Karpas-422 (cell line): Measurements from ENCODE around the gene SLC20A1. TPM values are rescaled to one million over a fixed set of nuclear protein-coding genes. Genes with fewer than 3 reads are reported as not detected.

Experiments
- DNase-seq: peaks from one replicate; pipeline ENCODE4 v3.0.0-alpha.2; 2015
- H2AFZ ChIP-seq: fragments of 200-600 bp; sonication (generic); 2 replicates; pipeline ENCODE4 v1.6.1; 2014; ENCODE audit warnings: antibody characterized with exemption, low read length, mixed read lengths
- H3K27ac ChIP-seq: fragments of 200-600 bp; sonication (generic); 2 replicates; pipeline ENCODE4 v1.5.1; 2014; ENCODE audit warnings: mild to moderate bottlenecking, low read length, moderate library complexity
- H3K27me3 ChIP-seq: fragments of 200-600 bp; sonication (generic); 2 replicates; pipeline ENCODE4 v1.6.1; 2014; ENCODE audit warnings: low read length, mixed read lengths
- H3K36me3 ChIP-seq: fragments of 200-600 bp; sonication (generic); 2 replicates; pipeline ENCODE4 v1.6.1; 2014; ENCODE audit warnings: low read length, mixed read lengths; ENCODE audit not compliant: insufficient read depth
- H3K4me1 ChIP-seq: fragments of 200-600 bp; sonication (generic); 2 replicates; pipeline ENCODE4 v1.6.1; 2014; ENCODE audit warnings: mild to moderate bottlenecking, low read length, mixed read lengths
- H3K4me2 ChIP-seq: fragments of 200-600 bp; sonication (generic); 2 replicates; pipeline ENCODE4 v1.6.1; 2014; ENCODE audit warnings: low read length, low read depth, mild to moderate bottlenecking; ENCODE audit not compliant: poor library complexity, severe bottlenecking
- H3K4me3 ChIP-seq: fragments of 200-600 bp; sonication (generic); 2 replicates; pipeline ENCODE4 v1.5.1; 2014; ENCODE audit warnings: mild to moderate bottlenecking, antibody characterized with exemption, low read length, mixed read lengths
- H3K79me2 ChIP-seq: fragments of 200-600 bp; sonication (generic); 2 replicates; pipeline ENCODE4 v1.6.1; 2014; ENCODE audit warnings: mild to moderate bottlenecking, low read length, mixed read lengths
- H3K9ac ChIP-seq: fragments of 200-600 bp; sonication (generic); 2 replicates; pipeline ENCODE4 v1.6.0; 2014; ENCODE audit warnings: low read length
- H3K9me2 ChIP-seq: fragments of 200-600 bp; sonication (generic), shearing (Covaris generic); replicated peaks from 2 replicates; pipeline ENCODE4 v1.6.0; 2014; ENCODE audit warnings: mild to moderate bottlenecking, low read length, moderate library complexity; ENCODE audit not compliant: insufficient read depth
- H3K9me3 ChIP-seq: fragments of 300-700, 200-600 bp; sonication (generic); 2 replicates; pipeline ENCODE4 v1.6.1; 2014; ENCODE audit warnings: low read length, mixed read lengths
- H4K20me1 ChIP-seq: fragments of 200-600 bp; sonication (generic); 2 replicates; pipeline ENCODE4 v1.6.1; 2014; ENCODE audit warnings: mild to moderate bottlenecking, antibody characterized with exemption, low read length, low read depth; ENCODE audit not compliant: insufficient read depth
- total RNA-seq: library from RNA; depleted of rRNA; stranded (reverse); fragments of >200 nt; shearing (Covaris generic); gene quantifications from 2 replicates; pipeline ENCODE4 v1.2.3, GENCODE V29; 2014; ENCODE audit warnings: low replicate concordance

Gene SLC20A1
- total RNA-seq, 1 experiment from 2014 or later: 48.4 TPM

DNA sequence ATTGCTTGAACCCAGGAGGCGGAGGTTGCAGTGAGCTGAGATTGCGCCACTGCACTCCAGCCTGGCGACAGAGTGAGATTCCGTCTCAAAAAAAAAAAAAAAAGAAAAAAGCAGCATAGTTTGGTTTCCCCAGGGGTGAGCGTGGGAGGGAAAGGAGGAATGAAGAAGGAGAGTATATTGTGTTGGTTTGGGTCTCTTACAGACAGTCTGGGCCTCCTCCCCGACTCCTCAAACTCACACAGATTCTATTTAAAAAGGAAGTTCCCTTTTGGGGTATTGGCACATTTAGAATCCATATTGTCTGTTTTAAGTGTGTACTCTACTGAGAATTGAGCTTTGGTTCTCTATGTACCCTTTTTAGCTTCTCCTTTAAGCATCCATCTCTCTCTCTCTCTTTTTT is 27.4 kb upstream of the SLC20A1 start:
- no peaks in the 10 kb centered on the region for H3K27me3 ChIP-seq
- no peak for DNase-seq
- no peak overlapping the region for H3K4me3 ChIP-seq
- H3K9me2 ChIP-seq: no peaks in the 10 kb centered on the region
- no peaks in the 10 kb centered on the region for H3K79me2 ChIP-seq
- H3K27ac ChIP-seq: no peak overlapping the region
- no peak overlapping the region for H3K9ac ChIP-seq
- no peaks in the 10 kb centered on the region for H3K36me3 ChIP-seq
- H2AFZ ChIP-seq: no peak overlapping the region
- H4K20me1 ChIP-seq: no peaks in the 10 kb centered on the region
- H3K4me2 ChIP-seq: no peak overlapping the region
- H3K9me3 ChIP-seq: no peaks in the 10 kb centered on the region
- H3K4me1 ChIP-seq: no peaks in the 10 kb centered on the region

DNA sequence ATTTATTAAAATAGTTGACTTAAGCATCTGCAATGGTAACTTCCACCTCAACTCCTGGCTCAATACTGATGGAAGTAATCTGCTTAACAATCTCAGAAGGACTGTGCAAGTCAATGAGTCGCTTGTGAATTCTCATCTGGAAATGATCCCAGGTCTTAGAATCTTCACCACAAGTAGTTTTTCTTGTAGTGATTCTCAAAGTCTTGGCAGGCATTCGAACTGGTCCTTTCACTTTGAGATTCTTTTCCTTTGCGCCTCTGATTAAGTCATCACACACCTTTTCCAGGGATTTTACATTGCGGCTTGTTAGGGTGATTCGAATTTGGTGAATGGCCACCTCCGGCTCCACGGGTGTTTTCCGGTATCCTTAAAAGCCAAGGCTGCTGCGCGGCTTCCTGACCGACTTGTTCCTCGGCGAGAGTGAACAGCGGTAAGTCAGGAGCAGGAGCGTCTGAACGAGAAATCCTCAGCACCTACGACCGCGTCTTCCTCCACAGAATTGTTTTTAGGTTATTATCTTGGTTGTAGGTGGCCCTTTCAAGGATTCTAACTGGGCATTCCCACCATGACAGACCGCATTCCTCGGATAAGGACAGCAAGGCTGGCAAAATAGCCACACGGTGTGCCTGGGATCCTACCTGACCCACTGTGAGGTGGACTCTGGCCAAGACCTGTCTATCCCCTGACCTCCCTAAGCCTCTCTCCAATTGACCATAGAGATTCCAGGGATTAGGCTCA is 23.8 kb upstream of the SLC20A1 start:
- no peak for DNase-seq
- no peak overlapping the region for H3K27ac ChIP-seq
- H4K20me1 ChIP-seq: no peaks in the 10 kb centered on the region
- H2AFZ ChIP-seq: no peak overlapping the region
- no peaks in the 10 kb centered on the region for H3K9me3 ChIP-seq
- H3K4me3 ChIP-seq: no peak overlapping the region
- no peak overlapping the region for H3K9ac ChIP-seq
- H3K27me3 ChIP-seq: no peaks in the 10 kb centered on the region
- H3K4me1 ChIP-seq: peaks cover 4% of the 10 kb centered on the region; the same call in 1 of the 2 replicates
- no peaks in the 10 kb centered on the region for H3K36me3 ChIP-seq
- H3K4me2 ChIP-seq: no peak overlapping the region
- H3K79me2 ChIP-seq: no peaks in the 10 kb centered on the region
- H3K9me2 ChIP-seq: no peaks in the 10 kb centered on the region

DNA sequence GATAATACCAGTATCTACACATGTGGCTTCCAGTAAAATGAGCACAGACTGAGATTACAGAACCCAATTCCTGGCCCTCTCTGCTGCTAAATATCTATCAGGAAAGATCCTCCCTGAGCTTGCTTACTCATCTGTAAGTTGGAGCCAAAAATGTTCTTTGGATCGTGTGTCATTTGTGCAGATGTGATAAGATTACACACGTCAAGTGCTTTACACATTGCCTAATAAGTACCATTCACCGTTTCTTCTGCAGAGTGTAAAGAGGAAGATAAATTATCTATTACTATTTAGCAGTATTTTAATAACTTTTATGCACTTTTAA is 23.2 kb upstream of the SLC20A1 start:
- Histone ChIP-seq H3K9ac (no peak overlapping the region), H2AFZ (no peak overlapping the region)

DNA sequence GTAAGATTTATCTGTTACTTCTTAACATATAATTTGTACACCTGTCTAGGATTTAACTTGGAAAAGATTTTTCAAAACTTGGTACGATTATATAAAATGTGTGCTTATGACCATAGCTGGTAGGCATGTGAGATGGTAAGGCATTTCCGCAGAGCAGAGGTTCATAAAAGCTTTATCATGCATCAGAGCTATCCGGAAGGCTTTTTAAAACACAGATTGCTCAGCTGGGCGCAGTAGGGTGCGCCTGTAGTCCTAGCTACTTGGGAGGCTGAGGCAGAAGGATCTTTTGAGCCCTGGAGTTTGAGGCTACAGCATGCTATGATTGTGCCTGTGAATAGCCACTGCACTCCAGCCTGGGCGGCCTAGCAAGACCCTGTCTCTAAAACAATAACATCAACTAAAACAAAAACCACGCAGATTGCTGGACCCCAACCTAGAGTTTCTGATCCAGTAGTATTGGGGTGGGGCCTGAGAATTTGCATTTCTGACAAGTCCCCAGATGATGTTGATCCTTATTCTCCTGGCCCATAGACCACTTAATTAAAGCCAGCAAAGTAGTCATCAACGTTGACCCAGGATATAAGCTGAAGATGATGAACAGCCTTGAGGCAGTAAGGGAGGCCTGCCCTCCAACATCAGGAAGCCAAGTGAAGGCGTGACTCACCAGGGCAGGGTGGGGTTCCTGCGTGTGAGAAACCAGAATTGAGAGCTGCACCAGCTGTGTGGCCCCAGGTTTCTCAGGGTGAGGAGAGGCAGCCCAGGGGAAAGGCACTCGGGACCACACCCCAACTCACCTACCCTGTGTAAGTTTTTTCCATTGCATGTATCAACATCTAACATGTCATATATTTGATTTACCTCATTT is 21.6 kb upstream of the SLC20A1 start:
- H3K9me2 ChIP-seq: no peaks in the 10 kb centered on the region
- H3K27me3 ChIP-seq: no peaks in the 10 kb centered on the region
- H4K20me1 ChIP-seq: no peaks in the 10 kb centered on the region
- H3K9ac ChIP-seq: no peak overlapping the region
- peaks cover 4% of the 10 kb centered on the region; the same call in 1 of the 2 replicates for H3K4me1 ChIP-seq
- no peaks in the 10 kb centered on the region for H3K9me3 ChIP-seq
- no peak overlapping the region for H3K4me2 ChIP-seq
- no peak overlapping the region for H2AFZ ChIP-seq
- H3K36me3 ChIP-seq: no peaks in the 10 kb centered on the region
- H3K4me3 ChIP-seq: no peak overlapping the region
- no peak overlapping the region for H3K27ac ChIP-seq
- H3K79me2 ChIP-seq: no peaks in the 10 kb centered on the region
- no peak for DNase-seq

More for the DNA sequence above, 23.2 kb upstream of the SLC20A1 start:
- Histone ChIP-seq H3K9me3 (no peaks in the 10 kb centered on the region), H3K27ac (no peak overlapping the region), H3K4me3 (no peak overlapping the region), H3K4me2 (no peak overlapping the region), H3K79me2 (no peaks in the 10 kb centered on the region), H4K20me1 (no peaks in the 10 kb centered on the region), H3K9me2 (no peaks in the 10 kb centered on the region), H3K4me1 (peaks cover 4% of the 10 kb centered on the region; the same call in 1 of the 2 replicates), H3K36me3 (no peaks in the 10 kb centered on the region), H3K27me3 (no peaks in the 10 kb centered on the region)
- no peak for DNase-seq

DNA sequence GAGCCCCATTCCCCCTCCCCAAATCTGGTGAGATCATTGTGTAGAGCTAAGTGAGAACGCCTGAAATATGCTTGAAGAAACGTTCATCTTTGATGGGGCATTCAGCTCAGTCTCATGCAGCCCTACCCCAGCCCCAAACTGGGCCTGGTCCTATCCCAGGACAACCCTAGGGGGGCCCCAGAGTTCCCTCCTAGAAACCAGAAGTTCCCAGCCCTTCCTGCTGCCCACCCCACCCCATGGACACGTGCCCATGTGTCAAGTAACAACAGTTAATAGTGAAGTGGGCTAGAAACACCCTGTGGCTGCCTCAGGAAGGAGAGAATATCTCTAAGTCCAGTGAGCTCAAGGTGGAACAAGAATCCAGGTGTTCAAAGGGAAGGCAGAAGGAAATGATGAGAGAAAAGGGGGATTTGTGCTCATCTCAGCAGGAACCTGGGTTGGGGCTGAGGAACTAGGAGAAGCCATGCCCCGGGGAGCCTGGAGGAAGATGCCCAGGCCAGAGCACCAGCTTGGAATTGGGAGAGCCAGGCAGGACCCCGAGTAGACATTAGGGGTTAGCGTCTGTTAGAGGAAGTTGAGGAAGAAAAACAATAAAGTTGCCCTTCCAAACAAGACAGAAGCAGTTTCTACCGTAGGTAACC is 20.1 kb upstream of the SLC20A1 start:
- Histone ChIP-seq H3K79me2 (no peaks in the 10 kb centered on the region), H3K27me3 (no peaks in the 10 kb centered on the region), H2AFZ (no peak overlapping the region), H3K9me3 (no peaks in the 10 kb centered on the region), H3K4me2 (no peak overlapping the region), H3K9me2 (no peaks in the 10 kb centered on the region), H4K20me1 (no peaks in the 10 kb centered on the region), H3K27ac (no peak overlapping the region), H3K36me3 (no peaks in the 10 kb centered on the region), H3K4me3 (no peak overlapping the region), H3K4me1 (peaks cover 4% of the 10 kb centered on the region; the same call in 1 of the 2 replicates), H3K9ac (no peak overlapping the region)
- DNase-seq: no peak

DNA sequence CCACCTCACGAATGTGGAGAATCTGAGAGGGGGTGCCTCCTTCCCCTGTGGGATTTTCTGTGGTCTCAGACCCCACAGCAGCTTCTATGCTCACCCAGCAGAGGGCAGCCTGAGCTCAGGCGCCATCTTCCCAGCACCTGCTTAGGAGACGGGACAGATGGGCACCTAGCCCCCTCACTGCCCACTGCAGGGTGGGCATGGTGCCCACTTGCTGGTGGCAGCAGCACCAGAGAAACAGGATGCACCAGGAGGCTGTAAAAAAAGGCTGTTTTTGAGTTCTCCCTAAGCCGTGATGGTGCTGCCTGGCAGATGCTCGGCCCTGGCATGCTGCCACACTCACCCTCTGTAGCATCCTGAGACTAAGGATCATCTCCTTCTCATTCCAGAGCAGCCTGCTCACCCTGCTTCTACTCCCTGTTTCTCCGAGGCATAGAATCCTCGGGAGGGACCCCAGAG is 19.1 kb upstream of the SLC20A1 start:
- H3K4me3 ChIP-seq: peak overlapping the region; percentile 43; the same call in 1 of the 2 replicates
- H3K9ac ChIP-seq: 0 out of 2 replicates have a peak overlapping the region, but pooled peaks have one; percentile 16
- H3K9me3 ChIP-seq: no peaks in the 10 kb centered on the region
- H4K20me1 ChIP-seq: no peaks in the 10 kb centered on the region
- H2AFZ ChIP-seq: peak overlapping the region; percentile 97
- peak overlapping the region; percentile 56 for H3K4me2 ChIP-seq
- H3K9me2 ChIP-seq: no peaks in the 10 kb centered on the region
- no peak overlapping the region for H3K27ac ChIP-seq
- H3K36me3 ChIP-seq: no peaks in the 10 kb centered on the region
- no peaks in the 10 kb centered on the region for H3K27me3 ChIP-seq
- peaks cover 9% of the 10 kb centered on the region for H3K4me1 ChIP-seq
- DNase-seq: peak; percentile 79
- H3K79me2 ChIP-seq: no peaks in the 10 kb centered on the region

DNA sequence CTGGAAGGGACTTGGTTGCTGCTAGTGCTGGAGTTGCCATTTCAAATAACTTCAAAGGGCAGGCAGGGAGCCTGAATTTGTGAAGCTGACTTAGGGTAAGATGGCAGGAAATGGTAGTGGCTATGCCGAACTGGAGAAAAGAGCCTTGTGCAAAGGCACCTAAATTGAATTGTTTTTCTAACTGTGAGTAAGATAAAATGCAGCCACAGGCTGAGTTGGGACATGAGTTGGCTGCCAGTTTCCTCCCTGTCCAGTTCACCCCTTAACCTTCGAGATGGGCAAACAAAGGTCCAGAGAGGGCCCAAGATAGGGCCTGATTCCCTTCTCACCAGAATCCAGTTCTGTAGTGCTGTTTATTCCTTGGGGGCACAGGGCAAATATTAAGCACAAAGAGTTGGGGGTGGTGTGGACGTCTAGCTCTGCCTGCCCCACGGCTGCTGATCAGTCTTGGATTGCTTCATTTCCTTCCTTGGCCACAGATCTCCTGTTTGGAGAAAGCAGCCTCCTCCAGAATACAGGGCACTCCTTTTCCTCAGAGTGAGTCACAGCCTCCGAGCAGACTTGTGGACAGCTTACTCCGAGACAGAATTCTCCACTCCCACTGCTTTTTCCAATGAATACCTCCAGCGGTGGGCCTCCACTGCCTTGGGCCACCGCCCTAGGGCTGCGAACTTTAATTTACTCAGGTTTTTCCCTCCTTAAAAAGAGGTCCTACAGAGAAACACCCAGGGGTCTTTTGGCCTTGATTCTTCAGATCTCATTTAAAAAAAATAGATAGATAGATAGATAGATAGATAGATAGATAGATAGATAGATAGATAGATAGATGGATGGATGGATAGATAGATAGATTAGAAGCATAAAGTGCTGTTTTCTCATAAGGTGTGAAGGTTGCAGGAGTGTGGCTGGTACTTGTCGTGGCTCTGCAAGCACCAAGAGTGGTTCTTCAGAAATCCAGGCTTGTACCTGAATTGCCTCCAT is 18.4 kb upstream of the SLC20A1 start:
- no peaks in the 10 kb centered on the region for H3K36me3 ChIP-seq
- H3K27me3 ChIP-seq: no peaks in the 10 kb centered on the region
- peak overlapping the region; percentile 56 for H3K4me2 ChIP-seq
- H3K9me2 ChIP-seq: no peaks in the 10 kb centered on the region
- peak overlapping the region; percentile 97 for H2AFZ ChIP-seq
- H3K9ac ChIP-seq: 0 out of 2 replicates have a peak overlapping the region, but pooled peaks have one; percentile 16
- peak overlapping the region; percentile 43; the same call in 1 of the 2 replicates for H3K4me3 ChIP-seq
- no peaks in the 10 kb centered on the region for H3K79me2 ChIP-seq
- peaks cover 9% of the 10 kb centered on the region for H3K4me1 ChIP-seq
- H4K20me1 ChIP-seq: no peaks in the 10 kb centered on the region
- no peak for DNase-seq
- no peak overlapping the region for H3K27ac ChIP-seq
- H3K9me3 ChIP-seq: no peaks in the 10 kb centered on the region
